Mesenchymal stem cell (in vitro differentiated cells and primary cell): ENCODE results near the gene STXBP2.

Experiments used
- DNase-seq: peaks from one replicate; pipeline ENCODE4 v3.0.0-alpha.2; 2013
- H2AFZ ChIP-seq: one replicate; pipeline ENCODE4 v1.6.1; 2013; ENCODE audit warnings: low read depth, mild to moderate bottlenecking, control low read depth, inconsistent platforms, low read length, moderate library complexity
- H2AK5ac ChIP-seq: 2 replicates; pipeline ENCODE4 v1.6.1; 2013; ENCODE audit warnings: low read length, moderate library complexity, mild to moderate bottlenecking, inconsistent platforms; ENCODE audit not compliant: severe bottlenecking
- H2BK120ac ChIP-seq: one replicate; pipeline ENCODE4 v1.6.1; 2013; ENCODE audit warnings: low read depth, mild to moderate bottlenecking, inconsistent platforms, low read length, moderate library complexity
- H2BK12ac ChIP-seq, 2 experiments: one replicate each; pipeline ENCODE4 v1.6.1; 2013; ENCODE audit warnings: inconsistent platforms in 2 of 2, low read length in 2 of 2, mild to moderate bottlenecking in 2 of 2, moderate library complexity in 2 of 2, control low read depth in 1 of 2
- H2BK15ac ChIP-seq: one replicate; pipeline ENCODE4 v1.6.1; 2013; ENCODE audit warnings: mild to moderate bottlenecking, low read depth, inconsistent platforms; ENCODE audit not compliant: poor library complexity, severe bottlenecking
- H2BK5ac ChIP-seq: 2 replicates; pipeline ENCODE4 v1.6.1; 2013; ENCODE audit warnings: low read depth, mild to moderate bottlenecking, low read length, control low read depth, inconsistent platforms; ENCODE audit not compliant: poor library complexity, severe bottlenecking
- H3K14ac ChIP-seq, 2 experiments: one replicate each; pipeline ENCODE4 v1.6.1; 2013; ENCODE audit warnings: inconsistent platforms in 2 of 2, low read length in 2 of 2, control low read depth in 1 of 2, mild to moderate bottlenecking in 1 of 2, moderate library complexity in 1 of 2
- H3K18ac ChIP-seq, 2 experiments: one replicate each; pipeline ENCODE4 v1.6.1; 2013; ENCODE audit warnings: inconsistent platforms in 2 of 2, low read length in 2 of 2, control low read depth in 1 of 2, low read depth in 1 of 2, mild to moderate bottlenecking in 1 of 2
- H3K23ac ChIP-seq, 2 experiments: one replicate each; pipeline ENCODE4 v1.6.1; 2013; ENCODE audit warnings: inconsistent platforms in 2 of 2, low read length in 2 of 2, mild to moderate bottlenecking in 2 of 2, moderate library complexity in 2 of 2, control low read depth in 1 of 2
- H3K27ac ChIP-seq: 2 replicates; pipeline ENCODE4 v1.5.1; 2013; ENCODE audit warnings: mild to moderate bottlenecking, moderate library complexity, low read length, control low read depth, inconsistent platforms; ENCODE audit not compliant: poor library complexity, severe bottlenecking
- H3K27me3 ChIP-seq, 2 experiments: 2 replicates each; pipeline versions ENCODE4 v1.6.1 to v1.7.0; 2013; ENCODE audit warnings: low read length in 2 of 2, mild to moderate bottlenecking in 2 of 2, moderate library complexity in 2 of 2, control low read depth in 1 of 2, inconsistent platforms in 1 of 2; ENCODE audit not compliant: control insufficient read depth in 1 of 2, insufficient read depth in 1 of 2
- H3K36me3 ChIP-seq, 2 experiments: 2 replicates each; pipeline versions ENCODE4 v1.6.1 to v1.7.0; 2013; ENCODE audit warnings: low read length in 2 of 2, control low read depth in 1 of 2, inconsistent platforms in 1 of 2, low read depth in 1 of 2, mild to moderate bottlenecking in 1 of 2; ENCODE audit not compliant: insufficient read depth in 2 of 2, control insufficient read depth in 1 of 2
- H3K4ac ChIP-seq, 2 experiments: one replicate each; pipeline ENCODE4 v1.6.1; 2013; ENCODE audit warnings: inconsistent platforms in 2 of 2, low read length in 2 of 2, mild to moderate bottlenecking in 2 of 2, moderate library complexity in 2 of 2, control low read depth in 1 of 2, low read depth in 1 of 2
- H3K4me1 ChIP-seq: 2 replicates; pipeline ENCODE4 v1.6.1; 2013; ENCODE audit warnings: low read depth, low read length, control low read depth; ENCODE audit not compliant: control insufficient read depth, insufficient read depth
- H3K4me2 ChIP-seq: 2 replicates; pipeline ENCODE4 v1.6.1; 2013; ENCODE audit warnings: low read length, mild to moderate bottlenecking, inconsistent platforms; ENCODE audit not compliant: poor library complexity, severe bottlenecking
- H3K4me3 ChIP-seq, 2 experiments: 2 replicates each; pipeline versions ENCODE4 v1.5.1 to v1.7.0; 2013; ENCODE audit warnings: low read length in 2 of 2, mild to moderate bottlenecking in 2 of 2, control low read depth in 1 of 2, low read depth in 1 of 2; ENCODE audit not compliant: insufficient read depth in 1 of 2
- H3K79me1 ChIP-seq: replicated peaks from 2 replicates; pipeline ENCODE4 v1.6.1; 2013; ENCODE audit warnings: mild to moderate bottlenecking, control low read depth, low read length, inconsistent platforms; ENCODE audit not compliant: poor library complexity, severe bottlenecking
- H3K9ac ChIP-seq: 2 replicates; pipeline ENCODE4 v1.7.0; 2013; ENCODE audit warnings: mild to moderate bottlenecking, low read length, moderate library complexity
- H3K9me3 ChIP-seq: 2 replicates; pipeline ENCODE4 v1.7.0; 2013; ENCODE audit warnings: mild to moderate bottlenecking, low read length; ENCODE audit not compliant: control insufficient read depth
- H4K8ac ChIP-seq: one replicate; pipeline ENCODE4 v1.6.1; 2013; ENCODE audit warnings: inconsistent platforms, mild to moderate bottlenecking, low read length, moderate library complexity
- H4K91ac ChIP-seq: one replicate; pipeline ENCODE4 v1.6.1; 2013; ENCODE audit warnings: mild to moderate bottlenecking, low read length, inconsistent platforms
- WGBS: methylation state at CpG from one replicate; pipeline ENCODE4 v1.1.7; 2013; ENCODE audit warnings: mixed read lengths; 5-methylcytosine and 5-hydroxymethylcytosine counted together

The STXBP2 gene

GRCh38 chr19:7682175-7682855, 45.4 kb downstream of the STXBP2 start:
- Histone ChIP-seq H3K4me3 (peak overlapping the region in 1 of 2 experiments; percentile 93), H3K14ac (no peak overlapping the region), H3K4ac (no peak overlapping the region), H2AFZ (no peak overlapping the region), H2BK5ac (no peak overlapping the region), H3K4me1 (peaks cover 17% of the 10 kb centered on the region), H2BK120ac (no peak overlapping the region), H4K91ac (peak overlapping the region; percentile 11), H3K36me3 (peaks cover 17 to 32% of the 10 kb centered on the region in 2 experiments), H3K27ac (no peak overlapping the region), H3K27me3 (peaks cover 11 to 26% of the 10 kb centered on the region in 2 experiments), H2BK15ac (no peak overlapping the region), H3K4me2 (peak overlapping the region; percentile 79), H3K79me1 (peaks cover 23% of the 10 kb centered on the region), H4K8ac (peak overlapping the region; percentile 28), H2AK5ac (no peak overlapping the region), H3K18ac (no peak overlapping the region), H3K9me3 (no peaks in the 10 kb centered on the region), H3K9ac (peak overlapping the region; percentile 94), H3K23ac (no peak overlapping the region), H2BK12ac (peak overlapping the region in 1 of 2 experiments; percentile 74)
- WGBS, result 98% methylated on average over 74 of the region's 74 CpGs
- DNase-seq, result no peak

GRCh38 chr19:7685546-7686445, 48.9 kb downstream of the STXBP2 start:
- no peak overlapping the region for H4K91ac ChIP-seq
- no peak overlapping the region for H3K4ac ChIP-seq
- peaks cover 0 to 13% of the 10 kb centered on the region in 2 experiments for H3K27me3 ChIP-seq
- no peaks in the 10 kb centered on the region for H3K9me3 ChIP-seq
- H3K4me3 ChIP-seq, result no peak overlapping the region
- H2BK5ac ChIP-seq, result no peak overlapping the region
- no peak overlapping the region for H3K9ac ChIP-seq
- H3K23ac ChIP-seq, result no peak overlapping the region
- no peak overlapping the region for H3K18ac ChIP-seq
- H3K36me3 ChIP-seq, result peaks cover 17 to 32% of the 10 kb centered on the region in 2 experiments
- H3K4me2 ChIP-seq, result no peak overlapping the region
- no peak overlapping the region for H3K27ac ChIP-seq
- H3K79me1 ChIP-seq, result peaks cover 23% of the 10 kb centered on the region
- 55% methylated on average over 18 of the region's 19 CpGs for WGBS
- H2AK5ac ChIP-seq, result no peak overlapping the region
- H2BK120ac ChIP-seq, result no peak overlapping the region
- peaks cover 13% of the 10 kb centered on the region for H3K4me1 ChIP-seq
- peak overlapping the region; percentile 4 for H4K8ac ChIP-seq
- no peak overlapping the region for H2BK12ac ChIP-seq
- H2BK15ac ChIP-seq, result no peak overlapping the region
- no peak for DNase-seq
- H3K14ac ChIP-seq, result no peak overlapping the region
- no peak overlapping the region for H2AFZ ChIP-seq

- 94% methylated on average over 12 of the region's 12 CpGs for WGBS
- no peak overlapping the region for H3K4ac ChIP-seq
- no peak overlapping the region for H3K9ac ChIP-seq
- H2BK120ac ChIP-seq, result no peak overlapping the region
- no peak overlapping the region for H3K14ac ChIP-seq
- H2BK5ac ChIP-seq, result no peak overlapping the region
- H2AFZ ChIP-seq, result no peak overlapping the region
- no peak overlapping the region for H2AK5ac ChIP-seq
- no peak overlapping the region for H2BK15ac ChIP-seq
- DNase-seq, result no peak
- H3K36me3 ChIP-seq, result peaks cover 16 to 28% of the 10 kb centered on the region in 2 experiments
- H4K91ac ChIP-seq, result no peak overlapping the region
- no peaks in the 10 kb centered on the region for H3K9me3 ChIP-seq
- H3K27me3 ChIP-seq, result peaks cover 0 to 13% of the 10 kb centered on the region in 2 experiments
- H3K23ac ChIP-seq, result no peak overlapping the region
- no peak overlapping the region for H2BK12ac ChIP-seq
- H3K4me3 ChIP-seq, result no peak overlapping the region
- H3K4me2 ChIP-seq, result no peak overlapping the region
- no peak overlapping the region for H3K27ac ChIP-seq
- H4K8ac ChIP-seq, result no peak overlapping the region
- peaks cover 4% of the 10 kb centered on the region for H3K4me1 ChIP-seq
- no peak overlapping the region for H3K18ac ChIP-seq
- peaks cover 9% of the 10 kb centered on the region for H3K79me1 ChIP-seq
These were observed 50.3 kb downstream of the STXBP2 start for GRCh38 chr19:7687177-7687576.

DNA sequence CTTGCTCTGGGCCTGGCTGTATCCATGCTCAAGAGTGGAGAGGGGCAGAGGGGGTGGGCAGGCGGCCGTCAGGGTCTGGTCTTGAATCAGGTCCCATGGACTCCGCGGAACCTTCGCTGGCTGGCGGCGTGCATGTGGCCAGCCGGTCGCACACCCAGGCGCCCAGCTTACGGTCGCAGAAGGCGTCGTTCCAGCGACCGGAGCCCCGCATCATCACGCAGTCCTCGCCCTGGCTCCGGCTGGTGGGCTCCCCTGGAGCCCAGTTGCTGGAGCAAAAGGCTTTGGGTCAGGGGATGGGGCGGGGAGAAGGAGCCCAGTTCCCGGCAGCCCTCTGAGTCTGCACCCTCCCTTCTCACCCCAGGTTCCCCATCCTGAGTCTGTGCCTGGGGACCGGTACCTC, 52.3 kb downstream of the STXBP2 start:
- Histone ChIP-seq H2BK15ac (no peak overlapping the region), H2BK120ac (no peak overlapping the region), H3K9me3 (no peaks in the 10 kb centered on the region), H3K79me1 (peaks cover 2% of the 10 kb centered on the region), H2BK5ac (no peak overlapping the region), H3K36me3 (peaks cover 0 to 8% of the 10 kb centered on the region in 2 experiments), H3K23ac (no peak overlapping the region), H3K4me1 (no peaks in the 10 kb centered on the region), H2AFZ (no peak overlapping the region), H3K9ac (no peak overlapping the region), H3K4me3 (no peak overlapping the region), H3K4ac (no peak overlapping the region), H3K27me3 (peaks cover 0 to 17% of the 10 kb centered on the region in 2 experiments), H4K8ac (no peak overlapping the region), H2BK12ac (no peak overlapping the region), H4K91ac (no peak overlapping the region), H3K4me2 (no peak overlapping the region), H3K18ac (no peak overlapping the region), H3K27ac (no peak overlapping the region), H3K14ac (no peak overlapping the region), H2AK5ac (no peak overlapping the region)
- DNase-seq, result no peak
- WGBS, result 86% methylated on average over 21 of the region's 23 CpGs
